SK-N-MC (cell line): ENCODE measurements around the gene SMC3.
"Not testable (repeated sequence)": the region's sequence is repeated elsewhere in the genome, so short reads cannot be mapped to it uniquely, and the experiment has no call there.

Experiments used
- DNase-seq: peaks from one replicate; pipeline ENCODE4 v3.0.0-alpha.2; 2011; ENCODE audit warnings: low read depth, low spot score
- H3K27ac ChIP-seq: fragments of 200-600 bp; sonication (generic); 2 replicates; pipeline ENCODE4 v1.5.1; 2016; ENCODE audit warnings: mixed run types
- H3K36me3 ChIP-seq: fragments of 200-600 bp; sonication (generic); 2 replicates; pipeline ENCODE4 v1.6.1; 2017; ENCODE audit warnings: antibody characterized with exemption, low read length, mixed read lengths; ENCODE audit not compliant: insufficient read depth
- H3K4me3 ChIP-seq: fragments of 200-600 bp; sonication (generic); 2 replicates; pipeline ENCODE4 v1.5.1; 2016
- H3K9ac ChIP-seq: fragments of 200-600 bp; sonication (generic); 2 replicates; pipeline ENCODE4 v1.8.0; 2017; ENCODE audit warnings: mixed run types, mixed read lengths; ENCODE audit not compliant: insufficient read length
- H3K9me3 ChIP-seq: fragments of 200-600 bp; sonication (generic); 2 replicates; pipeline ENCODE4 v1.6.1; 2017; ENCODE audit warnings: low read depth, mild to moderate bottlenecking, antibody characterized with exemption, low read length, moderate library complexity, mixed read lengths
- EZH2 ChIP-seq: fragments of 200-600 bp; sonication (generic); IDR thresholded peaks from one replicate; pipeline ENCODE4 v1.6.1; 2017; ENCODE audit warnings: antibody characterized with exemption
- FOXP2 ChIP-seq: optimal IDR thresholded peaks from 2 replicates; pipeline ENCODE3; 2011; ENCODE audit warnings: mild to moderate bottlenecking, moderate library complexity; ENCODE audit not compliant: insufficient read depth; ENCODE audit errors: extremely low read length, control extremely low read depth
- POLR2AphosphoS5 ChIP-seq: IDR thresholded peaks from 2 replicates; pipeline ENCODE4 v1.6.1; 2012; ENCODE audit warnings: mild to moderate bottlenecking, low read depth, low read length, borderline replicate concordance

The SMC3 gene

DNA sequence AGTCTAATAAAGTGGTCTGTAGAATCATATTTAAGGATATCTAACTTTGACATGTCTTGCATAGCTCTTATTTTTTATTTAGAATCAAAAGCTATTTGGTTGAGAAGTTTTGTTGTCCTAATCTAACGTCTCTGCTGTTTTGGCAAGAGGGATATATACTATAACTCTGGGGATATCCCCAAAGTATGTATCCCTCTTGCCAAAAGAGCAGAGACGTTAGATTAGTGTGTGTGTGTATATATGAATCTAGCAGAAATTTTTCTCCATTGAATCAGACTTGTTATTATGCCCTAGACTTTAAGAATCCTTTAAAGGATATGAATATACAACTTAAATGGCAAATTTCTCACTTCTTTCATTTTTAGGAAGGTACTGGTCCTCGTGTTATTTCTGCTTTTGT, 9.6 kb downstream of the SMC3 start:
- Histone ChIP-seq H3K27ac (no peak overlapping the region), H3K36me3 (peaks cover 74% of the 10 kb centered on the region), H3K9ac (no peak overlapping the region), H3K9me3 (no peaks in the 10 kb centered on the region), H3K4me3 (no peak overlapping the region)
- DNase-seq = no peak
- no peak for TF ChIP-seq FOXP2
- TF ChIP-seq EZH2 = no peak
- TF ChIP-seq POLR2AphosphoS5 = no peak

DNA sequence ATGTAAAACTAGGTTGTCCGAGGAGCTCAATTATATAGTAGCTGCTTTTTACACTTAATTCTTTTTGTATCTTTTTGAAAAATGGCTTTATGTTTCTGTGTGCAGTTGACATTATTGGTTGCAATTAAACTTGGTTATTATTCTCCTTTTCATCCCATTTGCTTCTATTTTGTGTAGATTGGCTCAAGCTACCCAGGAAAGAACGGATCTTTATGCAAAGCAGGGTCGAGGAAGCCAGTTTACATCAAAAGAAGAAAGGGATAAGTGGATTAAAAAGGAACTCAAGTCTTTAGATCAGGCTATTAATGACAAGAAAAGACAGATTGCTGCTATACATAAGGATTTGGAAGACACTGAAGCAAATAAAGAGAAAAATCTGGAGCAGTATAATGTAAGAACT, 16.5 kb downstream of the SMC3 start:
- H3K9ac ChIP-seq = no peak overlapping the region
- no peak overlapping the region for H3K27ac ChIP-seq
- TF ChIP-seq POLR2AphosphoS5 = no peak
- TF ChIP-seq FOXP2 = no peak
- no peak for TF ChIP-seq EZH2
- H3K9me3 ChIP-seq = no peaks in the 10 kb centered on the region
- peaks cover 61% of the 10 kb centered on the region for H3K36me3 ChIP-seq
- DNase-seq = no peak
- H3K4me3 ChIP-seq = no peak overlapping the region

DNA sequence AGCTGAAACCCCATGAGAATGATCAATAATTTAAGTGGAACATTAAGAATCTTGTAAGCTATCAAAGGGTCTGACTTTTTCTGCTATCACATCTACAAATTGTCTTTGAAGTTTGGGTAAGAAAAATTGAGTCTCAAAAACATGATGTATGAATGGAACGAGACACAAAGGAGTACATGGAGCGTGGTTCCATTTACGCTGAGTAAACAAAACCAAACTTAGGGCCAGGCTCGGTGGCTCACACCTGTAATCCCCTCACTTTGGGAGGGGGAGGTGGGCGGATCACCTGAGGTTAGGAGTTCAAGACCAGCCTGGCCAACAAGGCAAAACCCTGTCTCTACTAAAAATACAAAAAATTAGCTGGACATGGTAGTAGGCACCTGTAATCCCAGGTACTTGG, 24.3 kb downstream of the SMC3 start:
- Histone ChIP-seq H3K4me3 (no peak overlapping the region), H3K27ac (no peak overlapping the region), H3K9me3 (no peaks in the 10 kb centered on the region), H3K36me3 (peaks cover 60% of the 10 kb centered on the region), H3K9ac (no peak overlapping the region)
- no peak for DNase-seq
- TF ChIP-seq EZH2 (no peak), FOXP2 (no peak), POLR2AphosphoS5 (no peak)

DNA sequence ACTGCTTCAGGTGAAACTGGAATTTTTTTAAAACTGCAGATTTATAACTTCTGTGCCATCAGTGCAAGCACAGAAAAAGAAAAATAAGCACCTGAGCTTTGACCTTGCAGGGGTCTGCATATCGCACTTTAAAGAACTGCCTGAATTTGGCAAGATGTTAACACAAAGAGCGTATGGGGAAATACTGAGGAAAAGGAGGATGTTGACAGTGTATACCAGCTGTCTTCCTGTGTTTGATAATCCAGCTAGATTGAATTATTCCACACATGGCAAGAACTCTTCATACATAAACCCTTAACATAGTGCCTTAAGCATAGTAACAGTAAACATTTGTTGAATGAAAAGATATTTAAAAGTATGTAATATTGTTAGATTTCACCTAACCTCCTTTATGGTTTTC, 30.0 kb downstream of the SMC3 start:
- no peak overlapping the region for H3K27ac ChIP-seq
- H3K36me3 ChIP-seq = peaks cover 49% of the 10 kb centered on the region
- TF ChIP-seq FOXP2 = no peak
- TF ChIP-seq EZH2 = no peak
- no peak for TF ChIP-seq POLR2AphosphoS5
- no peak overlapping the region for H3K9ac ChIP-seq
- no peaks in the 10 kb centered on the region for H3K9me3 ChIP-seq
- DNase-seq = no peak
- H3K4me3 ChIP-seq = no peak overlapping the region

DNA sequence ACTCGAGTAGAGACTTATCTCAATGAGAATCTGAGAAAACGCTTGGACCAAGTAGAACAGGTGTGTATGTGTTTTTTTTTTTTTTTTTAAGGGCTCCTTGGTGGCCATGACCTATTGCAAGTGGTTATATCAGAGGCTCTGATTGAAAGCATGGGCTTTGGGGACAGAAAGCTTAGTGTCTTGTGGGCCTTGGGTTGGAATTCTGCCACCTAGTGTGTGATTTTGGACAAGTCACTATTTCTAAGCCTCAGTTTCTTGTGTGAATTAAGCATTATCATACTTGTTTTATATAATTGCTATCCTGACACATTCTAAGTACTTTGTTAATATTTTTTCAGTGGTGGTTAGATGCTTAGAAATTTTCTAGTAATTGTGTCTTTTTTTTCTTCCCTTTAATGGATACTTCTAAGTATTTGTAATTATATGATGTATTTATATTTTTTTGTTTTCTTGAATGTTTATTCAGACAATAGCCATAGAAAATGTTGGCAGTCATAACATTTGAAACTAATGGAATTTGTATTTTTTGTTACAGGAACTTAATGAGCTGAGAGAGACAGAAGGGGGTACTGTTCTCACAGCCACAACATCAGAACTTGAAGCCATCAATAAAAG, 33.1 kb downstream of the SMC3 start:
- no peak for DNase-seq
- Histone ChIP-seq H3K27ac (no peak overlapping the region), H3K4me3 (no peak overlapping the region), H3K9me3 (no peaks in the 10 kb centered on the region), H3K9ac (no peak overlapping the region), H3K36me3 (peaks cover 56% of the 10 kb centered on the region)
- no peak for TF ChIP-seq EZH2
- no peak for TF ChIP-seq FOXP2
- no peak for TF ChIP-seq POLR2AphosphoS5

DNA sequence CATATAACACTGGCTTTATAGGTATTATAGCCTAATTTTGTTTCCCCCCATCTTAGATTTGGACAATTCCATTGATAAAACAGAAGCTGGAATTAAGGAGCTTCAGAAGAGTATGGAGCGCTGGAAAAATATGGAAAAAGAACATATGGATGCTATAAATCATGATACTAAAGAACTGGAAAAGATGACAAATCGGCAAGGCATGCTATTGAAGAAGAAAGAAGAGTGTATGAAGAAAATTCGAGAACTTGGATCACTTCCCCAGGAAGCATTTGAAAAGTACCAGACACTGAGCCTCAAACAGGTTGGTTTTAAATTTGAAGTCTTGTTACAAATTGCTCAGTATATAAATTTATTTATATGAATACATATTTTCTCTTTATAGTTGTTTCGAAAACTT, 34.1 kb downstream of the SMC3 start:
- H3K4me3 ChIP-seq = no peak overlapping the region
- no peaks in the 10 kb centered on the region for H3K9me3 ChIP-seq
- H3K27ac ChIP-seq = no peak overlapping the region
- DNase-seq = no peak
- no peak for TF ChIP-seq POLR2AphosphoS5
- no peak for TF ChIP-seq EZH2
- no peak for TF ChIP-seq FOXP2
- H3K36me3 ChIP-seq = peaks cover 56% of the 10 kb centered on the region
- no peak overlapping the region for H3K9ac ChIP-seq

DNA sequence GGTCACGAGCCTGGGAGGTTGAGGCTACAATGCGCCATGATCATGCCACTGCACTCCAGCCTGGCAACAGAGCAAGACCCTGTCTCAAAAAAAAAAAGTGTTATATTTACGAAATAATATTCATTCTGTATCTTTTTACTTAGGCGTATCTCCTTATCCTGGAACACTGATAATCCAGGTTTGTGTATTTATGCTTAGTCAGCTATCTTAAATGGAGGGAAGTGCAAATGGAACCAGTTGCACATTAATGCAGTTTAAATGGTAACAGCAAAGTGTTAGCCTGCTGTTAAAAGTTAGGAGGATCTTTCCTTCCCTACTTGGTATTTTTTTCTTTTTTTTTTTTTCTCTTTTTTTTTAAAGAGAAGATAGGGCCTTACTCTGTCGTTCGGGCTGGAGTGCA, 40.6 kb downstream of the SMC3 start:
- Histone ChIP-seq H3K9me3 (no peaks in the 10 kb centered on the region), H3K27ac (no peak overlapping the region), H3K4me3 (no peak overlapping the region), H3K9ac (no peak overlapping the region), H3K36me3 (peaks cover 23% of the 10 kb centered on the region; the same call in 1 of the 2 replicates)
- no peak for TF ChIP-seq EZH2
- TF ChIP-seq FOXP2 = no peak
- TF ChIP-seq POLR2AphosphoS5 = no peak
- DNase-seq = no peak

DNA sequence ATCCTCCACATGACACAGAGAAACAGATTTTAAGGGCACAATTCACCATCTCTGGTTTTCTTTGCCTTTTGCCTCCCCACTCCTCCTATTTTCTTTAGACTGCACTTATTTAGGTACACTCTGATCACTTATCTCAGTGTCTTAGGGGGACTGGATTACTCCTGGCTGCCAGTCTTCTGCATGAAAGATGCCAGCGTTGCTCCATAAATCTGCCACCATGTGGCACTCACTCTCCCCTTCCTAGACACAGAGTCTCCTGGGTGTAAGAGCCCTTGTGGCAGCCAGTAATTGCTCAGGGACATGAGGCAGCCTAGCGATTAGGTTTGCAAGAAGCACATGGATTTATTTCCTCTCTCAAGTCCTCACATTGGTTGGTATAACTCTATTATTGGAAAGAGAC, 42.1 kb downstream of the SMC3 start:
- Histone ChIP-seq H3K9me3 (no peaks in the 10 kb centered on the region), H3K27ac (peak overlapping the region; percentile 13; the same call in 1 of the 2 replicates), H3K4me3 (no peak overlapping the region), H3K36me3 (peaks cover 15% of the 10 kb centered on the region; the same call in 1 of the 2 replicates), H3K9ac (no peak overlapping the region)
- no peak for DNase-seq
- TF ChIP-seq POLR2AphosphoS5 (no peak), EZH2 (no peak), FOXP2 (no peak)

DNA sequence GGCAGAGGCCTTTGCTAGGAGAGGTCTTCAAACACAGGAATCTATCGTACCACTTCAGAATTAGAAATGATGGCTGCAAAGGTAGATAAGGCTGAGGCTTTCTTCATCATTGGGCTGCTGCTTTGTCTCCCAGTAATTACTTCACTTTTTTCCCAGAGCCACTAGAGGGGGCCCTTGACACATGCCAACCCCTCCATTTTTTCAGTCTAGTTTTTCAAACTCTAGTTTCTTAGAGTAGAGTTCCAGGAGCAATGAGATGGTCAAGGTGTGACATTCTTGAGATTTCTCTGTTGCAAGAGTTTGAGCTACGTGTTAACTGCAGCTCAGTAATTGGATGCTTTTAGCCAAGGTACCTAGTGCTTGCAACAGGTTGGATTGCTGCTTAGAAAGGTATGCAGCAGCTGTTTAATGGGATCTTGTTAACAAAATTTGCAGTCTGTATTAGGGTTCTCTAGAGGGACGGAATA, 42.8 kb downstream of the SMC3 start:
- Histone ChIP-seq H3K4me3 (no peak overlapping the region), H3K27ac (no peak overlapping the region), H3K36me3 (0 out of 2 replicates have a peak, but pooled peaks cover 7% of the 10 kb centered on the region), H3K9me3 (no peaks in the 10 kb centered on the region), H3K9ac (no peak overlapping the region)
- TF ChIP-seq EZH2 (no peak), FOXP2 (no peak), POLR2AphosphoS5 (no peak)
- DNase-seq = no peak

DNA sequence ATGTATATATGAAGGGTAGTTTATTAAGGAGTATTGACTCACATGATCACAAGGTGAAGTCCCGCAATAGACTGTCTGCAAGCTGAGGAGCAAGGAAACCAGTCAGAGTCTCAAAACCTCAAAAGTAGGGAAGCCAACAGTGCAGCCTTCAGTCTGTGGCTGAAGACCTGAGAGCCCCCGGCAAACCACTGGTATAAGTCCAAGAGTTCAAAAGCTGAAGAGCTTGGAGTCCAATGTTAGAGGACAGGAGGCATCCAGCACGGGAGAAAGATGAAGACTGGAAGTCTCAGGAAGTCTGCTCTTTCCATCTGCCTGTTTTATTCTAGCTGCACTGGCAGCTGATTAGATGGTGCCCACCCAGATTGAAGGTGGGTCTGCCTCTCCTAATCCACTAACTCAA, 43.3 kb downstream of the SMC3 start:
- not testable (repeated sequence) for H3K4me3 ChIP-seq, H3K9me3 ChIP-seq, H3K27ac ChIP-seq, H3K9ac ChIP-seq, DNase-seq, H3K36me3 ChIP-seq
